Epithelial cell of prostate (primary cell): Measurements from ENCODE around the gene IL6.
"Not testable (repeated sequence)": the region's sequence is repeated elsewhere in the genome, so short reads cannot be mapped to it uniquely, and the experiment has no call there.

Source experiments
- DNase-seq: peaks from one replicate; pipeline ENCODE4 v3.0.0-alpha.2; 2011; ENCODE audit warnings: low read depth, low spot score
- H3K27ac ChIP-seq: fragments of 450-650 bp; 2 replicates; pipeline ENCODE4 v1.5.1; 2017; ENCODE audit warnings: mild to moderate bottlenecking

Gene IL6

DNA sequence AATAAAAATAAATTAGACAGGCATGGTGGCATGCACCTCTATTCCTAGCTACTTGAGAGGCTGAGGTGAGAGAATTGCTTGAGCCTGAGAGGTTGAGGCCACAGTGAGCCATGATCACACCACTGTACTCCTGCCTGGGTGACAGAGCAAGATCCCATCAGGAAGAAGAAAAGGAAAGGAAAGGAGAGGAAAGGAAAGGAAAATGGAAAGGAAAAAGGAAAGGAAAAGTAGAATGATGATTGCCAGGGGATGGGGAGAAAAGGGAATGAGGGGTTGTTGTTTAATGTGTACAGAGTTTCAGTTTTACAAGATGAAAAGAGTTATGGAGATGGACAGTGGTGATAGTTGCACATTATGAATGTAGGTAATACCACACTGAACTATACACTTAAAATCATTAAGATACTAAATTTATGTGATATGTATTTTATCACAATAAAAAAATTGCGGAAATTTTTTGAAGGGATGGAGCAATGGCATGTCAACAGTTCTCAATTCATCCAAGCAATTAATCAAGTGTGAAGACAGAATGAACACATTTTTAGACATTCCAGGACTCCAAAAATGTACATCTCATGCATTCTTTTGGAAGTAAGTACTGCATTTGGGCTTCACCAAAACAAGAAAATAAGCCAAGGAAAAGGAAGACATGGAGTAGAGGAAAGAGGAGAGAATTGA lies 44.3 kb downstream of the IL6 start:
- H3K27ac ChIP-seq, result no peak overlapping the region
- no peak for DNase-seq

DNA sequence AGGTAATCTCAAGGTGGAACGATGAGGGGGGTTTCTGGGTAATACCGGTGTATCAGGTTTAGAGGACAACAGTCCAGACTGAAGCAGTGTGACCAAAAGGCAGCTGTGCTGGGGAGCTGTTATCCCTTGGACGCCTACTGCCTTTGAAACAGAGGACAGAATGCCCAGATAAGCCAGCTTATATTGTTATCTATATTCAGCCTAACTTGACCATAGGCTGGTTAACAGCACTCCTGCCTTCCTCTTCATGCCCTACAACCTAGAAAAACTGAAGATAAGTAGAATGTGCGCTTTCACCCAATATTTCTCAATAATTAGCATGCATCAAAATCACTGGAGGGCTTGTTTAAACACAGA lies 44.9 kb downstream of the IL6 start:
- no peak for DNase-seq
- no peak overlapping the region for H3K27ac ChIP-seq

DNA sequence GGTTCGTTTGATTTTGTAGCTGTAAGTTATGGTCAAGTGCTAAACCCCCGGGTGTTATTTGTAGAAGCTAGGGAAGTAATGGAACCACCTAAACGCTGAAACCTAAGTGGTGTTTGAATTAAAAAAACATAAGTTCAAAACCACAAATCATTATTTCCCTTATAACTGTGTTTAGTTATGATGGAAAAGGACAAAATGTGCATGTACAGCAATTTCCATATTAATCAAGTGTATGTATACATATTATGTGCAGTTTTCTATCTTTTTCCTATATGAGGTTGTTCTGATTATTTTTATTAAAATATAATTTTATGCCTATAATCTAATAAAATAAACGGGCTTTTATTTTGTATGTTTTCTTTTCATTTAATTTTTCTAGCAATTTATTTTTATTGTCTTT lies 45.9 kb downstream of the IL6 start:
- no peak overlapping the region for H3K27ac ChIP-seq
- DNase-seq, result no peak

DNA sequence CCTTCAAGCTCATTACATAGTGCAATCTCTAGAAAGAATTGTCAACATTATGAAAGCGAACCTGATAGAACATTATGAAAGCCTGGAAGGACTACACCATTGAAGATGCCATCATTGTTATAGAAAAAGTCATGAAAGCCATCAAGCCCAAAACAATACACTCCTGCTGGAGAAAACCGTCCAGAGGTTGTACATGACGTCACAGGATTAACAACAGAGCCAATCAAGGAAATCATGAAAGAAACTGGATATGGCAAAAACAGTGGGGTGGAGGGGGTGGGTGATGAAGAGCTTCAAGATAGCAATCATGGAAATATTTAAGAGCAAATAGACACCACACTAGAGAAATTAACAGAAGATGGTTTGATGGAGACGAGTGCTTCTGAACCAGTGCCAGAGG lies 50.0 kb downstream of the IL6 start:
- no peak overlapping the region for H3K27ac ChIP-seq
- DNase-seq, result no peak

DNA sequence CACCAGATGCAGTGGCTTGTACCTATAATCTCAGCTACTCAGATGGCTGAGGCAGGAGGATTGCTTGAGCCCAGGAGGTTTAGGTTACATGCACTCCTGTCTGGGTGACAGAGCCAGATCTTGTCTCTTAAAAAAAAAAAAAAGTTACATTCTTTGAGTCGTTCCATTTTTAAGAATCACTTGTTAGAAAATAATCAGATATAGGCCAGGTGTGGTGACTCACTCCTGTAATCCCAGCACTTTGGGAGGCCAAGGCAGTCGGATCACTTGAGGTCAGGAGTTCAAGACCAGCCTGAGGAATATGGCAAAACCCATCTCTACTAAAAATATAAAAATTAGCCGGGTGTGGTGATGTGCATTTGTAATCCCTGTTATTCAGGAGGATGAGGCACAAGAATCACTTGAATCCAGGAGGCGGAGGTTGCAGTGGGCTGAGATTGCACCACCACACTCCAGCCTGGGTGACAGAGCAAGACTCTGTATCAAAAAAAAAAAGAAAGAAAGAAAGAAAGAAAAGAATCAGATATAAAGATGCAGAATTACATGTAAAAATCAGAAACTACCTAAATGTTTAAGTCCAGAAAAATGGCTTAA lies 52.8 kb downstream of the IL6 start:
- DNase-seq, H3K27ac ChIP-seq: not testable (repeated sequence)

DNA sequence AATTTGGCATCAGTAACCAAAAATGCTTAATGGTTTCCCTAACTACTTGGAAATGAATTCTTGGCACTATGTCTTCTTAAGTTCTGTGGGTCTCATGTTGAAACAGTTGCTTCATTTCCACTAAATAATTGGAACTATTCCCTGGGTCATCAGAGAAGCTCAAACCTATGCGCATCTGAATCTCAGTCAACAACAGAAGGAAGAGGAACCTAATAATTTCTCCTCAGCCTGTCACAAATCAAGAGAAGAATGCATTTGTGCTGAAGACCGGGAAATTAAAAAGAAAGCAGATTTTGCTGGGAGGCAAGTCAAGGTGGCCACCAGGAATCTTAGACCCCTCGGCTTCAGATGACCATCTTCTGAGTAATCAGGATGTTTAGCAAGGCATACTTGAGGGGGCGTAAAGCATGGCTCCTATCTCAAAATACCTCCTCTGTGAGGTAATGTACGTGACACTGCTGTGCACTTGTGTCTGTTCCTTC lies 54.3 kb downstream of the IL6 start:
- no peak for DNase-seq

More for the DNA sequence above, 54.3 kb downstream of the IL6 start:
- H3K27ac ChIP-seq, result no peak overlapping the region
